Measurements from ENCODE around the gene NFKBIL1.
A peak's percentile ranks its signal among the peaks of the same experiment; 100 is the strongest.

The NFKBIL1 gene

GRCh38 chr6:31579119-31579505 lies 31.7 kb downstream of the NFKBIL1 start:
- no peak overlapping the region for H3K4me3 ChIP-seq (ENCODE audit: low read length)
- TF ChIP-seq CTCF (conservative IDR thresholded peaks at IDR 0.05; ENCODE audit: low read length) = no peak

GRCh38 chr6:31579546-31580437 lies 32.4 kb downstream of the NFKBIL1 start:
- no peak overlapping the region for H3K4me3 ChIP-seq (ENCODE audit: low read length)
- no peak for DNase-seq (ENCODE audit: low read depth)
- TF ChIP-seq CTCF (conservative IDR thresholded peaks at IDR 0.05; ENCODE audit: low read length) = no peak

More at GRCh38 chr6:31579119-31579505, 31.7 kb downstream of the NFKBIL1 start:
- DNase-seq (ENCODE audit: low read depth) = no peak

GRCh38 chr6:31580438-31580740 lies 33.0 kb downstream of the NFKBIL1 start:
- no peak for DNase-seq (ENCODE audit: low read depth)
- peak overlapping the region; percentile 90 for H3K4me3 ChIP-seq (ENCODE audit: low read length)
- no peak for TF ChIP-seq CTCF (conservative IDR thresholded peaks at IDR 0.05; ENCODE audit: low read length)

GRCh38 chr6:31580807-31581433 lies 33.5 kb downstream of the NFKBIL1 start:
- peak; percentile 72 for DNase-seq (ENCODE audit: low read depth)

GRCh38 chr6:31581434-31582229 lies 34.2 kb downstream of the NFKBIL1 start:
- peak overlapping the region; percentile 90 for H3K4me3 ChIP-seq (ENCODE audit: low read length)
- DNase-seq (ENCODE audit: low read depth) = no peak
- 0 out of 2 replicates have a peak, but pooled peaks have one; percentile 4 for TF ChIP-seq CTCF (conservative IDR thresholded peaks at IDR 0.05; ENCODE audit: low read length)

More at GRCh38 chr6:31580807-31581433, 33.5 kb downstream of the NFKBIL1 start:
- peak overlapping the region; percentile 90 for H3K4me3 ChIP-seq (ENCODE audit: low read length)
- peak; percentile 67 for TF ChIP-seq CTCF (conservative IDR thresholded peaks at IDR 0.05; ENCODE audit: low read length)

GRCh38 chr6:31582230-31582643 lies 34.8 kb downstream of the NFKBIL1 start, which contains the start of gene LTB:
TSS of gene LTB (minus strand) at chr6:31582424. CDS start at chr6:31582417, 7 bp downstream.
- no peak for TF ChIP-seq CTCF (conservative IDR thresholded peaks at IDR 0.05; ENCODE audit: low read length)
- peak within 1 kb of the TSS; percentile 90 for H3K4me3 ChIP-seq (ENCODE audit: low read length)
- no peak for DNase-seq (ENCODE audit: low read depth)
